ENCODE results near the gene MGA. TPM values are rescaled to one million over a fixed set of nuclear protein-coding genes. Genes with fewer than 3 reads are reported as not detected.

MGA gene
- total RNA-seq, 3 donors from 2014 or later, result 27.9 to 37.3 (median 31.6) TPM

GRCh38 chr15:41671656-41672648 is 11.7 kb downstream of the MGA start:
- DNase-seq, result no peak
- Mint-ChIP-seq H3K4me3 (no peak overlapping the region), H3K36me3 (ENCODE audit: insufficient read depth) (peaks cover 29% of the 10 kb centered on the region), H3K4me1 (ENCODE audit: low read depth) (peaks cover 46% of the 10 kb centered on the region), H3K27me3 (ENCODE audit: low read depth) (no peaks in the 10 kb centered on the region), H3K9me3 (peaks cover 3% of the 10 kb centered on the region)
- ATAC-seq, result no peak

- Mint-ChIP-seq H3K36me3 (ENCODE audit: insufficient read depth) (peaks cover 21% of the 10 kb centered on the region), H3K4me1 (ENCODE audit: low read depth) (peaks cover 51% of the 10 kb centered on the region), H3K4me3 (no peak overlapping the region), H3K27me3 (ENCODE audit: low read depth) (no peaks in the 10 kb centered on the region), H3K9me3 (peaks cover 3% of the 10 kb centered on the region)
- no peak for DNase-seq
- no peak for ATAC-seq
These were observed 15.1 kb downstream of the MGA start for GRCh38 chr15:41675337-41675736.

GRCh38 chr15:41678742-41679141 is 18.5 kb downstream of the MGA start:
- H3K27me3 Mint-ChIP-seq (ENCODE audit: low read depth), result no peaks in the 10 kb centered on the region
- H3K4me1 Mint-ChIP-seq (ENCODE audit: low read depth), result peaks cover 47% of the 10 kb centered on the region
- peaks cover 3% of the 10 kb centered on the region for H3K9me3 Mint-ChIP-seq
- DNase-seq (no peak), ATAC-seq (no peak)
- peaks cover 21% of the 10 kb centered on the region for H3K36me3 Mint-ChIP-seq (ENCODE audit: insufficient read depth)
- no peak overlapping the region for H3K4me3 Mint-ChIP-seq

- H3K36me3 Mint-ChIP-seq (ENCODE audit: insufficient read depth), result peaks cover 13% of the 10 kb centered on the region
- no peaks in the 10 kb centered on the region for H3K27me3 Mint-ChIP-seq (ENCODE audit: low read depth)
- ATAC-seq, result no peak
- peaks cover 3% of the 10 kb centered on the region for H3K9me3 Mint-ChIP-seq
- H3K4me3 Mint-ChIP-seq, result no peak overlapping the region
- peaks cover 63% of the 10 kb centered on the region for H3K4me1 Mint-ChIP-seq (ENCODE audit: low read depth)
- no peak for DNase-seq
These were observed 23.8 kb downstream of the MGA start for GRCh38 chr15:41683955-41684354.

- ATAC-seq (no peak), DNase-seq (no peak)
- Mint-ChIP-seq H3K9me3 (no peaks in the 10 kb centered on the region), H3K27me3 (ENCODE audit: low read depth) (no peaks in the 10 kb centered on the region), H3K36me3 (ENCODE audit: insufficient read depth) (peaks cover 1% of the 10 kb centered on the region), H3K4me3 (no peak overlapping the region), H3K4me1 (ENCODE audit: low read depth) (peaks cover 73% of the 10 kb centered on the region)
These were observed 28.5 kb downstream of the MGA start for GRCh38 chr15:41688671-41689070.

- Mint-ChIP-seq H3K9me3 (no peaks in the 10 kb centered on the region), H3K4me3 (no peak overlapping the region), H3K4me1 (ENCODE audit: low read depth) (peaks cover 73% of the 10 kb centered on the region), H3K27me3 (ENCODE audit: low read depth) (no peaks in the 10 kb centered on the region), H3K36me3 (ENCODE audit: insufficient read depth) (peaks cover 1% of the 10 kb centered on the region)
- ATAC-seq (no peak), DNase-seq (no peak)
These were observed 28.9 kb downstream of the MGA start for GRCh38 chr15:41689083-41689482.

GRCh38 chr15:41689834-41690233 is 29.6 kb downstream of the MGA start:
- Mint-ChIP-seq H3K36me3 (ENCODE audit: insufficient read depth) (peaks cover 1% of the 10 kb centered on the region), H3K4me3 (no peak overlapping the region)
- ATAC-seq, result no peak

GRCh38 chr15:41690636-41691035 is 30.4 kb downstream of the MGA start:
- Mint-ChIP-seq H3K4me3 (no peak overlapping the region), H3K4me1 (ENCODE audit: low read depth) (peaks cover 68% of the 10 kb centered on the region), H3K36me3 (ENCODE audit: insufficient read depth) (peaks cover 1% of the 10 kb centered on the region), H3K27me3 (ENCODE audit: low read depth) (no peaks in the 10 kb centered on the region), H3K9me3 (no peaks in the 10 kb centered on the region)
- DNase-seq, result no peak
- peak; percentile 22 to 62 for ATAC-seq

More at GRCh38 chr15:41689834-41690233, 29.6 kb downstream of the MGA start:
- no peak for DNase-seq
- Mint-ChIP-seq H3K9me3 (no peaks in the 10 kb centered on the region), H3K4me1 (ENCODE audit: low read depth) (peaks cover 67% of the 10 kb centered on the region), H3K27me3 (ENCODE audit: low read depth) (no peaks in the 10 kb centered on the region)

GRCh38 chr15:41691471-41691870 is 31.3 kb downstream of the MGA start:
- no peaks in the 10 kb centered on the region for H3K9me3 Mint-ChIP-seq
- peaks cover 73% of the 10 kb centered on the region for H3K4me1 Mint-ChIP-seq (ENCODE audit: low read depth)
- peaks cover 5% of the 10 kb centered on the region for H3K36me3 Mint-ChIP-seq (ENCODE audit: insufficient read depth)
- no peak for DNase-seq
- peak; percentile 79 for ATAC-seq
- peak overlapping the region; percentile 15 for H3K4me3 Mint-ChIP-seq
- H3K27me3 Mint-ChIP-seq (ENCODE audit: low read depth), result no peaks in the 10 kb centered on the region

- H3K27me3 Mint-ChIP-seq (ENCODE audit: low read depth), result no peaks in the 10 kb centered on the region
- peak overlapping the region; percentile 15 for H3K4me3 Mint-ChIP-seq
- DNase-seq (no peak), ATAC-seq (no peak)
- peaks cover 72% of the 10 kb centered on the region for H3K4me1 Mint-ChIP-seq (ENCODE audit: low read depth)
- peaks cover 8% of the 10 kb centered on the region for H3K36me3 Mint-ChIP-seq (ENCODE audit: insufficient read depth)
- H3K9me3 Mint-ChIP-seq, result no peaks in the 10 kb centered on the region
These were observed 31.8 kb downstream of the MGA start for GRCh38 chr15:41692049-41692448.

- DNase-seq, result no peak
- no peak for ATAC-seq
- peaks cover 62% of the 10 kb centered on the region for H3K4me1 Mint-ChIP-seq (ENCODE audit: low read depth)
- peaks cover 8% of the 10 kb centered on the region for H3K36me3 Mint-ChIP-seq (ENCODE audit: insufficient read depth)
- no peaks in the 10 kb centered on the region for H3K27me3 Mint-ChIP-seq (ENCODE audit: low read depth)
- H3K4me3 Mint-ChIP-seq, result no peak overlapping the region
- H3K9me3 Mint-ChIP-seq, result no peaks in the 10 kb centered on the region
These were observed 33.6 kb downstream of the MGA start for GRCh38 chr15:41693757-41694156.

- ATAC-seq (peak; percentile 74 to 79), DNase-seq (peak; percentile 24)
- peaks cover 22% of the 10 kb centered on the region for H3K36me3 Mint-ChIP-seq (ENCODE audit: insufficient read depth)
- no peaks in the 10 kb centered on the region for H3K27me3 Mint-ChIP-seq (ENCODE audit: low read depth)
- H3K9me3 Mint-ChIP-seq, result no peaks in the 10 kb centered on the region
- peaks cover 52% of the 10 kb centered on the region for H3K4me1 Mint-ChIP-seq (ENCODE audit: low read depth)
- H3K4me3 Mint-ChIP-seq, result peak overlapping the region; percentile 35
These were observed 35.7 kb downstream of the MGA start for GRCh38 chr15:41695750-41696436.

- peaks cover 28% of the 10 kb centered on the region for H3K36me3 Mint-ChIP-seq (ENCODE audit: insufficient read depth)
- no peak overlapping the region for H3K4me3 Mint-ChIP-seq
- H3K27me3 Mint-ChIP-seq (ENCODE audit: low read depth), result no peaks in the 10 kb centered on the region
- ATAC-seq, result no peak
- H3K9me3 Mint-ChIP-seq, result no peaks in the 10 kb centered on the region
- DNase-seq, result no peak
- H3K4me1 Mint-ChIP-seq (ENCODE audit: low read depth), result peaks cover 30% of the 10 kb centered on the region
These were observed 38.6 kb downstream of the MGA start for GRCh38 chr15:41698779-41699178.

- Mint-ChIP-seq H3K4me3 (no peak overlapping the region), H3K9me3 (no peaks in the 10 kb centered on the region), H3K4me1 (ENCODE audit: low read depth) (peaks cover 10% of the 10 kb centered on the region), H3K27me3 (ENCODE audit: low read depth) (no peaks in the 10 kb centered on the region), H3K36me3 (ENCODE audit: insufficient read depth) (peaks cover 27% of the 10 kb centered on the region)
- ATAC-seq, result no peak
- no peak for DNase-seq
These were observed 42.9 kb downstream of the MGA start for GRCh38 chr15:41703120-41703519.
